Fibroblast of skin of abdomen (primary cell): Measurements from ENCODE around the gene ATRN.
"Not testable (repeated sequence)": the region's sequence is repeated elsewhere in the genome, so short reads cannot be mapped to it uniquely, and the experiment has no call there.

Experiments
- DNase-seq: peaks from one replicate; pipeline ENCODE4 v3.0.0-alpha.2; 2013

The ATRN gene

GRCh38 chr20:3515379-3516170 lies 44.8 kb downstream of the ATRN start:
- DNase-seq: peak; percentile 25

GRCh38 chr20:3521852-3522740 lies 51.3 kb downstream of the ATRN start:
- no peak for DNase-seq

- not testable (repeated sequence) for DNase-seq
Measured at GRCh38 chr20:3524696-3525095, 53.9 kb downstream of the ATRN start.

DNA sequence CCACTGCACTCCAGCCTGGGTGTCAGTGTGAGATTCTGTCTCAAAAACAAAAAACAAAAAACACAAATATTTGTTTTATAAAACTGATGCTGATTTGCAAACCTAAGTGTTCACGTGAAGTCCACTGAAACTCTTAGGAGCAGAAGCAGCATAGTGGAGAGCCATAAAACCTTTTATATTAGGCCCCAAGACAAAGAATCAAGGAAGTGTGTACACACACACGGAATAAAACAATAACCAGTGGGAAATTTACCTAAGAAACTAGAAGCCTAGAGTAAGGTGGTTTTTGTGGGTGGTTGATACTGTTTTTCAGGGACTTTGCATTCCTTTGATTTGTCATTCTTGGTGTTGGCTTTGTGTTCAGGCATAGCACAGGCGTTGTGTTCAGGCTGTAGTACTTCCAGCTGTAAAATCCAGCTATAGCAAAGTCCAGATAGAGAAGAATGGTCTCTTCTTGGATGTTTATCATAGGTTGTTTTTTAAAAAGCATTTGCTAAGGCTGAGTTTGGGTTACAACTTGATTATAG lies 61.3 kb downstream of the ATRN start:
- no peak for DNase-seq

DNA sequence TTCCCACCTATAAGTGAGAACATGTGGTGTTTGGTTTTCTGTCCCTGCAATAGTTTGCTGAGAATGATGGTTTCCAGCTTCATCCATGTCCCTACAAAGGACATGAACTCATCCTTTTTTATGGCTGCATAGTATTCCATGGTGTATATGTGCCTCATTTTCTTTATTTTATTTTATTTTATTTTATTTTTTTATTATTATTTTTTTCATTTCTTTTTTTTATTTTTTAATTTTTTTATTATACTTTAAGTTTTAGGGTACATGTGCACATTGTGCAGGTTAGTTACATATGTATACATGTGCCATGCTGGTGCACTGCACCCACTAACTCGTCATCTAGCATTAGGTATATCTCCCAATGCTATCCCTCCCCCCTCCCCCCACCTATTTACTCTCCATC lies 66.9 kb downstream of the ATRN start:
- not testable (repeated sequence) for DNase-seq

DNA sequence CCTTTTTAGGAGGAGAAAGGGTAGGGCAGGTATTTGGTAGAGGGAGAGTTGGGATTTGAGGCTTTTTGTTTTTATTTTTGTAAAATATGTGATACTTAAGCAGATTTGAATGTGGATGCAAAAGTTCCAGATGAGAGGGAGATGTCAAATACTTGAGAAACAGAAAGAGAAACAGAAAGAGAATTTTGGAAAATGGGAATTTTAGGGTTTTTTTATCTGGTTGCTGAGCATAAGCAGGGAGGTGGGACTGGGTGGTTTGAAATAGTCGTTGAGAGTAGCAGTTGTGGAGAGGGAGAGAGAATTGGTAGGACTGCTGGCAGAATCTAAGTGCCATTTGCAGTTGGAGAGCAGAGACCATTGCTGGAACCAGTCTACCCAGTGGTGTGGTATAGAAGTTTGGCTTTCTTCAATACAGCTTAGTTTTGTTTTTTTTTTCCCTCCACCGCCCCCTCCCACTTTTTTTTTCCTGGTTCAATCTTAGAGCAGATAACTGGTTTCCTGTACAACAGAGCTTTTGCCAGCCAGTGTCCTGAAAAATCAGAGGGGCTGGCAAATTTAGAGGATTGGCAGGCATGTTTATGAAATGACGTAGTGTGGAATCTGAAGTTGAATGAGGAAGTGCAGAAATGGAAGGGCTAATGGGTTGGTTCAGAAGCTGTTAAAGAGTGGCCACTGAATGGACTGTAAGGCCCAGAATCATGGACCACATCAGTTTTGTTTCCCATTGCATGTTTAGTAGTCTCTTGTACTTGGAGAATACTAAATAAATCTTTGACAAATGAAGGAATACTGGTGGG lies 68.7 kb downstream of the ATRN start:
- no peak for DNase-seq

DNA sequence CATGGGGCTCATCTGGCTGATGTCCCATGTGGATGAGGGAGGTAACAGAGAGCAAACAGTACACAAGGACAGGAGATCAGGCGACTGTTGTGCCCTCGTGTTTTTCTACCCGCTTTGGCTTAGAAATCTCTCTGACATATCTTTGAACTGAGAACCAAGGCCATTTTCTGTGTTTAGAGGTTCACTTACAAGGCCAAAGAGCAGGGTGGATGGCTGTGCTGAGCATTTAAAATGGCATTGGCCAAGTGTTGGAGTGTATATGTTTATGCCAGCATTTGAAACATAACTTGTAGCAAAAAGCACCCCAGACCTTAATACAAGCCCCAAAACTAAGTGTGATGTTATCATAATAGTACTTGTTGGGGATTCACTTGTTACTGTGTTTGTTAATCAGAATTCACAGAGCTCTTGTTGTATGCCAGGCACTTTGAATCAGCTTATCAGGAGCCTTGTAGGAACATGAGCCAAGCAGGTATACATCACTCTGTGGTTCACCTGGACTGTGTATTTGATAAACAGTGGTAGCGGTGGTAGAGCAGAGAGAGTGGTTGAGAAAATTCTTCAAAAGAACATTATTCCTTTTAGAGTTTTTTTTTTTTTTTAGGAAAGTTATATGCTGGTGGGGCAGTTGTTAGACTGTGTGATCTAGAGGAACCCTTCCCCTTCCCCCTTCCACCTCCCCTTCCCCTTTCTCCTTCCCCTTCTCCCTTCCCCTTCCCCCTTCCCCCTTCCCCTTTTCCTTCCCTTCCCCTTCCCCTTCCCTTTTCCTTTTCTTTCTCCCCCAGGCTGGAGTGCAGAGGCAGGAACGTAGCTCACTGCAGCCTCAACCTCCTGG lies 71.3 kb downstream of the ATRN start:
- no peak for DNase-seq

DNA sequence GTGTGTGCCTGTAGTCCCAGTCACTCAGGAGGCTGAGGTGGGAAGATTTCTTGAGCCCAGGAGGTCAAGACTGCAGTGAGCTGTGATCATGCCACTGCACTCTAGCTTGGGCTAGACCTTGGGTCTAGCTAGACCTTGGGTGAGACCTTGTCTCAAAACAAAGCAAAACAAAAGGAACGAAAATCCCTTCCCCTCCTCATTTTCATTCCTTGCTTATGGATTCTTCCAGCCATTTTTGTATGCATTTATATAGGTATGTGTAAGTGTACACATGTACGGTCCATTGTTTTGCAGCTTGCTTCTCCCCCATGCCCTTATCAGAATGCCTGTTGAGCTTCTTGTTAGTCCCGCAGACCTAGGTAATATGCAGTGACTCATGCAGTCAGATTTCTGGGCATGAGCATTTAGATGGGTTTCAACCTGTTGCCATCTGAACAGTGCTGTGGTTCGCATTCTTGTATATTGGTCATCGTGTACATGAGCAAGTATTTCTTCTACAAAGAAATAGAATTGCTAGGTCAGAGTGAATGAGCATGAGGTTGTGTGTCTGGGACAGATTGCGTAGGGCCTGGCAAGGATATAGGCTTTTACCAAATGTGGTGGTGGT lies 73.2 kb downstream of the ATRN start:
- DNase-seq: peak; percentile 40

- no peak for DNase-seq
Measured at GRCh38 chr20:3545401-3545925, 74.6 kb downstream of the ATRN start.

- DNase-seq: no peak
Measured at GRCh38 chr20:3547906-3548305, 77.1 kb downstream of the ATRN start.

DNA sequence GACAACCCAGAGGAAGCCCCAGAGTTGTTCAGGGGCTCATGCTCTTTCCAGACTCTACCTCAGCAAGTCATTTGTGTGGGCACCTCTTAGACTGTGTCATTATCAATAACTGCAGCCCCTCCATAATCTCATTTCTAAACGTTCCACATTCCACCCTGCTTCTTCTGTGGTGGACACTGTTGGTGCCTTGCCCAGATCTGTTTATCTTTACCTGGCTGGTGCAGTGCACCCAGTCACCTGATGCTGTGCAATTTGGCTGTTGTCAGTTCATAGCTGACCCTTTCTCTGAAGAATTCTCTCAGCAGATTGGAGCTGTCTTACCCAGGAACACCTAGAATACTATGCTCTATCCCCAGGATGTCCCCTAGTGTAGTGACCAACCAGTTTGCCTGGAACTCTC lies 80.0 kb downstream of the ATRN start:
- DNase-seq: no peak

- DNase-seq: no peak
Measured at GRCh38 chr20:3551681-3552434, 81.0 kb downstream of the ATRN start.

GRCh38 chr20:3553663-3554062 lies 82.8 kb downstream of the ATRN start:
- no peak for DNase-seq

DNA sequence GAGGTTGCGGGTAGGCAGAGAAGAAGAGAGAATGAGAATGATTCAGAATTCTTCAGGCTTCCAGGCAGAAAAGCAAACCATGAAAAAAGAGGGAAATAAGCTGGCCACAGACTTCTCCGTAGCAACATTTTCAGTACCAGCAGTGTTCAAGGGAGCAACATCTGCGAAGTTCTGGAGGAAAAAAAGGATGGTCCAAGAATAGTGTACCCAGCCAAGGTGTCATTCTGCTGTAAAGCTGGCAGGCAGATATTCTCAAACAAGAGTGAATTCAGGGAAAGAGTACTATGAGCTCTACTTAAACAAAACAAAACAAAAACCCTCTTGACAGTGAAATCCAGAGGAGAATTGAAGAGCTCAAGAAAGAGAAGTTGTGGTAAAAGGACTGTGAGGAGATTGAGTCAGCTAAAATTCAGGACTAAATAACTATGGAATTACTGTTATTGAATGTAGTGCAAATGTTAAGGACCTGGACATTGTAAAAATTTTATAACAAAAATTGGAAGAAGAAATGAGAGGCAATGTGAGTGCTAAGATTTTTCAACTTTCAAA lies 86.5 kb downstream of the ATRN start:
- no peak for DNase-seq

GRCh38 chr20:3559231-3559630 lies 88.4 kb downstream of the ATRN start:
- no peak for DNase-seq

DNA sequence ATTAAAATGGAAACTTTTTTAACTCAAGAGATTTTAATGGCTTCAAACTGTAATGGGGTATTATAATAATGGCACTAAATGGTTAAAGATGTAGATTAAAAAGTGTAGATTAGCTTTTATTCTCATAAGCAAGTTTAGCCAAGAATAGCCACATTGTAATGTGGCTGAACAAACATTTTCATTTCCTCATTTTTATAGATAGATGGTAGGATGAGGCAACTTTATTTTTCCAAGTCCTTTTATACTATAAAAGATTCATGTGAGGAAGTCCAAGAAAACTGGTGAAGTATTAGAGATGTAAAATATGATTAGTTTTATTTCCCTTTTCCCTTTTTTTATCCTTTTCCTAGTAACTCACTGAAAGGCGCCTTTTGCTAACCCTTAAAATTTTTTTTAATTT lies 88.8 kb downstream of the ATRN start:
- DNase-seq: no peak

DNA sequence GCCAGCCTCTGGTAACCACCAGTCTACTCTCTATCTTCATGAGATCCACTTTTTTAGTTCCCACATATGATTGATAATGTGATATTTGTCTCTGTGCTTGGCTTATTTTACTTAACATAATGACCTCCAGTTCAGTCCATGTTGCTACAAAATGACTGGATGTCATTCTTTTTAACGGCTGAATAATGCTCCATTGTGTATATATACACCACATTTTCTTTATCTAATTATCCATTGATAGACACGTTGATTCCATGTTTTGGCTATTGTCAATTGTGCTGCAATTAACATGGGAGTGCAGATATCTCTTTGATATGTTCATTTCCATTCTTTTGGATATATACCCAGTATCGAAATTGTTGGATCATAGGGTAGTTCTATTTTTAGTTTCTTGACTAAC lies 89.3 kb downstream of the ATRN start:
- DNase-seq: no peak

DNA sequence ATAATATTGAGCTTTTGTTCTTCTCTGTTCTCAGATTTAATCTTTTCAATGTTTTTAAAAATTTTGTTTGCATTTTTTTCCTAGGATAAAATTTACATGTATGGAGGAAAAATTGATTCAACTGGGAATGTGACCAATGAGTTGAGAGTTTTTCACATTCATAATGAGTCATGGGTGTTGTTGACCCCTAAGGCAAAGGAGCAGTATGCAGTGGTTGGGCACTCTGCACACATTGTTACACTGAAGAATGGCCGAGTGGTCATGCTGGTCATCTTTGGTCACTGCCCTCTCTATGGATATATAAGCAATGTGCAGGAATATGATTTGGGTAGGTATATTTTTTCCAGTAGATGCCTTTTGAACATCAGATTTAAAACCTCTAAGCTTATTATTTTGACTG lies 89.8 kb downstream of the ATRN start:
- no peak for DNase-seq

DNA sequence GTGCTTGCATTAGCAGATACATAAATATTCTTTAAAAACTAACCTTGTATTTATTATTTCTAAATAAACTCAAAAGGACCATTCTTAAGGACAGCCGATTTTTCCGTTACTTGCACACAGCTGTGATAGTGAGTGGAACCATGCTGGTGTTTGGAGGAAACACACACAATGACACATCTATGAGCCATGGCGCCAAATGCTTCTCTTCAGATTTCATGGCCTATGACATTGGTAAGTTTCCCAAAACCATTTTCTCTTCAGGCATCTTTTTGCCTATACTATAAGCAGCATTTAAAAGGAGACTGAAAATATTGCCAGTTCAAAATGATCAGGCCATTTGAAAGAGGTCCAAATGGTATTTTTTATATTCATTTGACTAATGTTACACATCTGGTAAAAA lies 92.3 kb downstream of the ATRN start:
- no peak for DNase-seq
